GM13976 (cell line): Measurements from ENCODE around the gene NTNG2.

Source experiments
- DNase-seq: peaks from one replicate; pipeline ENCODE4 v3.0.0; 2012; ENCODE audit warnings: low spot score
- in situ Hi-C: fragments of 300-500 bp; cut with MboI; formaldehyde crosslinking; loops from one replicate; pipeline ENCODE4 v1.12.0; 2022; ENCODE audit warnings: low sequenced_read_pairs, mixed read lengths, inconsistent platforms; ENCODE audit not compliant: unreplicated experiment
- TF ChIP-seq, protein P1 (sequence below): IDR thresholded peaks from 2 replicates; pipeline ENCODE4 v1.5.1; 2012; ENCODE audit warnings: borderline replicate concordance, mild to moderate bottlenecking; ENCODE audit not compliant: insufficient read depth; ENCODE audit errors: extremely low read depth, missing control alignments, control extremely low read depth

NTNG2 gene

DNA sequence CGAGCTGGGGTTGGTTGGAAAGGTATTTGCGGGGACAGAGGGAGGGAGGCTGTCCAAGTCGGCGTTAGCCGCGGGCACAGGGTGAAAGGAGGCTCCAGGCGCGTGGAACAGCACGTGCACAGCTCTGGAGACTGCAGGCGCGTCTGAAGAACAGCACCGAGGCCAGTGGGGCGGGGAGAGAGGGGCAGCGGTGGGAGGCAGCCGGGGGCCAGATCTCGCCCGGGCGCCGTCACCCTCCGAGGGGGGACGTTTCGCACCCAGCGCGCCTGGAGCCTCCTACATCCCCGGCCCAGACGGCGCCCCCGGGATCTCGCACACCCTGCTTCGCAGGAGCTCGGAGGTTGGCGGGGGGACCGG lies 79.6 kb downstream of the NTNG2 start:
- DNase-seq = no peak
- TF ChIP-seq, protein P1, sequence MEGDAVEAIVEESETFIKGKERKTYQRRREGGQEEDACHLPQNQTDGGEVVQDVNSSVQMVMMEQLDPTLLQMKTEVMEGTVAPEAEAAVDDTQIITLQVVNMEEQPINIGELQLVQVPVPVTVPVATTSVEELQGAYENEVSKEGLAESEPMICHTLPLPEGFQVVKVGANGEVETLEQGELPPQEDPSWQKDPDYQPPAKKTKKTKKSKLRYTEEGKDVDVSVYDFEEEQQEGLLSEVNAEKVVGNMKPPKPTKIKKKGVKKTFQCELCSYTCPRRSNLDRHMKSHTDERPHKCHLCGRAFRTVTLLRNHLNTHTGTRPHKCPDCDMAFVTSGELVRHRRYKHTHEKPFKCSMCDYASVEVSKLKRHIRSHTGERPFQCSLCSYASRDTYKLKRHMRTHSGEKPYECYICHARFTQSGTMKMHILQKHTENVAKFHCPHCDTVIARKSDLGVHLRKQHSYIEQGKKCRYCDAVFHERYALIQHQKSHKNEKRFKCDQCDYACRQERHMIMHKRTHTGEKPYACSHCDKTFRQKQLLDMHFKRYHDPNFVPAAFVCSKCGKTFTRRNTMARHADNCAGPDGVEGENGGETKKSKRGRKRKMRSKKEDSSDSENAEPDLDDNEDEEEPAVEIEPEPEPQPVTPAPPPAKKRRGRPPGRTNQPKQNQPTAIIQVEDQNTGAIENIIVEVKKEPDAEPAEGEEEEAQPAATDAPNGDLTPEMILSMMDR = no peak
- in situ Hi-C loops = no loop called here

DNA sequence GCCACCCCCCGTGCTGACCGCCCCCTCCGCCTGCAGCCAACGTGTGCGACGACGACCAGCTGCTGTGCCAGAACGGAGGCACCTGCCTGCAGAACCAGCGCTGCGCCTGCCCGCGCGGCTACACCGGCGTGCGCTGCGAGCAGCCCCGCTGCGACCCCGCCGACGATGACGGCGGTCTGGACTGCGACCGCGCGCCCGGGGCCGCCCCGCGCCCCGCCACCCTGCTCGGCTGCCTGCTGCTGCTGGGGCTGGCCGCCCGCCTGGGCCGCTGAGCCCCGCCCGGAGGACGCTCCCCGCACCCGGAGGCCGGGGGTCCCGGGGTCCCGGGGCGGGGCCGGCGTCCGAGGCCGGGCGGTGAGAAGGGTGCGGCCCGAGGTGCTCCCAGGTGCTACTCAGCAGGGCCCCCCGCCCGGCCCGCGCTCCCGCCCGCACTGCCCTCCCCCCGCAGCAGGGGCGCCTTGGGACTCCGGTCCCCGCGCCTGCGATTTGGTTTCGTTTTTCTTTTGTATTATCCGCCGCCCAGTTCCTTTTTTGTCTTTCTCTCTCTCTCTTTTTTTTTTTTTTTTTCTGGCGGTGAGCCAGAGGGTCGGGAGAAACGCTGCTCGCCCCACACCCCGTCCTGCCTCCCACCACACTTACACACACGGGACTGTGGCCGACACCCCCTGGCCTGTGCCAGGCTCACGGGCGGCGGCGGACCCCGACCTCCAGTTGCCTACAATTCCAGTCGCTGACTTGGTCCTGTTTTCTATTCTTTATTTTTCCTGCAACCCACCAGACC lies 80.2 kb downstream of the NTNG2 start:
- peak; percentile 74 for DNase-seq
- in situ Hi-C loops = no loop called here
- TF ChIP-seq, protein P1 = no peak

- in situ Hi-C loops = no loop called here
- TF ChIP-seq, protein P1 = no peak
- no peak for DNase-seq
Observed at GRCh38 chr9:132242621-132243155, 80.8 kb downstream of the NTNG2 start.

DNA sequence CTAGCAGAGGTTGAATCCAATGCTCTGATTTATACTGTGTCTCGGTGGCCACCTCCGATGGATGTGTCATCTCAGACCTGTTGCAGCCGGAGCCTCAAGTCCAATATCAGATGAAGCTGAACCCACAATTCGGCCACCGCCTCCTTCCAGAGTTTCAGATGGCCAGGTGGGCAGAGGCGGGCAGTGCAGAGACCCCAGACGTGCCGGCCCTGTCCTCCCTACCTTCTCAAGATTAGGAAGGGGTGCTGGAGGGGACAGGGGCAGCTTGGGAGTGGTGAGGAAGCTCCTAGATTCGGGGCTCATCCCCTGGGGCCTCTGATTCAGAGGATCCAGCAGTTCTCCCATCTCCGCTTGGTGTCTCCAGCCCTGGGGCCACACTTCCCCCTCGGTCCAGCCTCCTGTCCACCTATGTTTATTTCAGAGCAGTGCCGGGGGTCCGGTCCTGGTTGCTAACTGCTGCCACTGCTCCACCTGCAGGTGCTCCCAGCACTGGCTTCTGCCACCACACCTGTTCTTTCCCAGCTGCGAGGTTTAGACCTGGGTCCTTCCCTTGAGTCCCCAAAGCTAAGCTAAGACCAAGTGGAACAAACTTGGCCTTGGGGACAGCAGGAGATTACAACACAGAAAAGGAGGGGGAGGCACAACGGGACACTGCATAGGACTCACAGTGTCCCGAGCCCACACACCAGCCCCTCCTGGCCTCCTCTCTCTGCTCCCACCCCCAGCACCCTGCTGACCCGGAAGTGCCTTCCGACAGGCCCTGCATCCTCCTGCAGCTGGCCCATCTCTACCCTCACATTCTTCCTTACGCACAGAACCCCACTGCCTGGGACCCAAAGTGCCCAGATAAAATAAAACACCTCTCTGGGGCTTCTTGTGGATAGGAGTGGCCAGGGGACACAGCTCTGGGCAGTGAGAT lies 81.6 kb downstream of the NTNG2 start:
- in situ Hi-C loops = no loop called here
- TF ChIP-seq, protein P1 = no peak
- no peak for DNase-seq

- DNase-seq = no peak
- TF ChIP-seq, protein P1 = no peak
- in situ Hi-C loops = no loop called here
Observed at GRCh38 chr9:132244582-132245455, 83.0 kb downstream of the NTNG2 start.

DNA sequence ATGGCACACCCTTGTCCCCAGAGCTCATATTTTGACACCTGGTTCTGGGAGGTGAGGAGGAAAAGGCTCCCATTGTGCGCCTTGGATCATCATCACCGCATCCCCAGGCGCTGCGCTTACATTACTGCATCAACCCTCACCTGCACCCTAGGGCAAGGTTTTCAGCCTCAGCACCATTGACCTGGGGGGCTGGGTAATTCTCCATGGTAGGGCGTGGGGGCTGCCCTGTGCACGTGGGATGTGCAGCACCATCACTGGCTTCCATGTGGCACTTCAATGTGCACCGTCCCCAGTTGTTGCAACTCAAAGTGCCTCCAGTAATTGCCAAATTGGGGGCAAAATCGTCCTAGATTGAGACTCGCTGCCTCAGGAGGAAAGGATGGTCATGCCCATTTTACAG lies 83.6 kb downstream of the NTNG2 start:
- no peak for DNase-seq
- in situ Hi-C loops = no loop called here
- TF ChIP-seq, protein P1 = no peak
